HepG2 (cell line): ENCODE data around the gene SMARCC1. TPM values are rescaled to one million over a fixed set of nuclear protein-coding genes. Genes with fewer than 3 reads are reported as not detected.
A peak's percentile ranks its signal among the peaks of the same experiment; 100 is the strongest.

Source experiments
- E2F5 ChIP-seq: sonication (generic); formaldehyde crosslinking; conservative IDR thresholded peaks from 2 replicates; pipeline ENCODE4 v1.4.0; 2020; ENCODE audit warnings: missing genetic modification reagents
- JARID2 ChIP-seq: sonication (generic); formaldehyde crosslinking; IDR thresholded peaks from 2 replicates; pipeline ENCODE4 v1.8.1; 2023; ENCODE audit warnings: missing genetic modification reagents, inconsistent platforms; ENCODE audit not compliant: insufficient replicate concordance
- MXI1 ChIP-seq: IDR thresholded peaks from 3 replicates; pipeline ENCODE4 v1.6.1; 2012; ENCODE audit warnings: low read depth, low read length, inconsistent platforms, borderline replicate concordance
- NFYC ChIP-seq: IDR thresholded peaks from 2 replicates; pipeline ENCODE4 v1.6.1; 2016; ENCODE audit warnings: missing genetic modification reagents, missing compliant biosample characterization
- POLR2G ChIP-seq: fragments of 200-400 bp; formaldehyde crosslinking; IDR thresholded peaks from 2 replicates; pipeline ENCODE4 v1.6.1; 2018; ENCODE audit warnings: mild to moderate bottlenecking, low read depth, low read length, moderate library complexity
- SYNCRIP ChIP-seq: fragments of 200-400 bp; formaldehyde crosslinking; IDR thresholded peaks from 2 replicates; pipeline ENCODE4 v1.6.1; 2018; ENCODE audit warnings: mild to moderate bottlenecking, low read depth, low read length; ENCODE audit not compliant: insufficient read depth
- TBX3 ChIP-seq: fragments of 450-650 bp; IDR thresholded peaks from 2 replicates; pipeline ENCODE4 v1.6.1; 2017; ENCODE audit warnings: antibody characterized with exemption, mild to moderate bottlenecking, inconsistent platforms, borderline replicate concordance
- TEAD2 ChIP-seq: sonication (generic); formaldehyde crosslinking; IDR thresholded peaks from 2 replicates; pipeline ENCODE4 v1.9.0; 2021; ENCODE audit warnings: missing genetic modification reagents
- TFAP4 ChIP-seq: sonication (generic); IDR thresholded peaks from 2 replicates; pipeline ENCODE4 v1.6.1; 2016; ENCODE audit warnings: low read depth, borderline replicate concordance
- ZFAT ChIP-seq: sonication (generic); formaldehyde crosslinking; conservative IDR thresholded peaks from 2 replicates; pipeline ENCODE4 v1.8.1; 2023; ENCODE audit warnings: missing genetic modification reagents, inconsistent platforms
- ZNF225 ChIP-seq: sonication (generic); formaldehyde crosslinking; IDR thresholded peaks from 2 replicates; pipeline ENCODE4 v1.4.0; 2020; ENCODE audit warnings: mild to moderate bottlenecking, missing genetic modification reagents
- ZNF496 ChIP-seq: sonication (generic); formaldehyde crosslinking; IDR thresholded peaks from 2 replicates; pipeline ENCODE4 v1.8.1; 2023; ENCODE audit warnings: mild to moderate bottlenecking, moderate library complexity, missing genetic modification reagents; ENCODE audit not compliant: insufficient replicate concordance
- ZNF501 ChIP-seq: sonication (generic); formaldehyde crosslinking; IDR thresholded peaks from 2 replicates; pipeline ENCODE4 v1.5.1; 2020; ENCODE audit warnings: mild to moderate bottlenecking, moderate library complexity, missing genetic modification reagents
- ZNF530 ChIP-seq: sonication (generic); formaldehyde crosslinking; IDR thresholded peaks from 2 replicates; pipeline ENCODE4 v1.5.0; 2020; ENCODE audit warnings: low read depth, mild to moderate bottlenecking, missing genetic modification reagents
- ZNF687 ChIP-seq: sonication (generic); formaldehyde crosslinking; IDR thresholded peaks from 2 replicates; pipeline ENCODE4 v1.5.1; 2020; ENCODE audit warnings: mild to moderate bottlenecking, missing genetic modification reagents, moderate library complexity
- ZSCAN9 ChIP-seq: IDR thresholded peaks from 2 replicates; pipeline ENCODE4 v1.6.1; 2016; ENCODE audit warnings: borderline replicate concordance
- polyA plus RNA-seq, 8 experiments: library from polyadenylated mRNA; depleted of rRNA in 3 of 8; stranded (reverse) in 7 of 8; unstranded in 1 of 8; fragments of >200 nt; fragmentation: Illumina TruSeq in 4 of 8; extraction: Trizol in 4 of 8; gene quantifications; 2 replicates each; pipeline versions ENCODE4 v1.2.1 to v1.2.3, GENCODE V29; 2011 to 2016; ENCODE audit warnings: low read depth in 4 of 8, missing spikeins in 1 of 8, mixed read lengths in 1 of 8; ENCODE audit not compliant: insufficient read depth in 1 of 8
- total RNA-seq, 5 experiments: library from RNA; depleted of rRNA; stranded (reverse); fragments of >200 nt; fragmentation: Illumina TruSeq; extraction: Trizol; gene quantifications; 2 replicates each; pipeline ENCODE4 v1.2.3, GENCODE V29; 2016; ENCODE audit warnings: low read depth in 1 of 5

Gene SMARCC1
- total and polyA plus RNA-seq, 2 of the 13 experiments (the other 11 are each of a cell fraction or from before 2014, with no cell fraction given): 47.9 to 58.4 TPM

GRCh38 chr3:47802734-47803479 lies 21.2 kb upstream of the SMARCC1 start, which contains the start of gene DHX30 (continued):
- TF ChIP-seq ZNF687 (CRISPR knock-in tag) (peak; percentile 76), TFAP4 (no peak), TEAD2 (CRISPR knock-in tag) (0 out of 2 replicates have a peak, but pooled peaks have one; percentile 15), ZNF530 (no peak), MXI1 (peak; percentile 39; the same call in 1 of the 3 replicates), ZNF501 (peak; percentile 79; the same call in 1 of the 2 replicates), POLR2G (peak; percentile 73), ZFAT (CRISPR knock-in tag) (no peak), SYNCRIP (no peak), JARID2 (CRISPR knock-in tag) (no peak), ZNF225 (CRISPR knock-in tag) (0 out of 2 replicates have a peak, but pooled peaks have one; percentile 12), TBX3 (no peak), E2F5 (CRISPR knock-in tag) (no peak; the same call in 1 of the 2 replicates), ZSCAN9 (CRISPR knock-in tag) (no peak), ZNF496 (CRISPR knock-in tag) (no peak), NFYC (CRISPR knock-in tag) (peak; percentile 47)
